ENCODE measurements around the gene DOCK10. TPM values are rescaled to one million over a fixed set of nuclear protein-coding genes. Genes with fewer than 3 reads are reported as not detected.

DOCK10 gene
- total RNA-seq, 1 donor from 2014 or later, result 2.3 TPM

- ATAC-seq (no peak), DNase-seq (ENCODE audit: missing footprints) (no peak)
- intact Hi-C loops (cut with DNase I), result no loop called here
These were observed 166.4 kb downstream of the DOCK10 start for GRCh38 chr2:224875841-224876240.

- no peak for ATAC-seq
- intact Hi-C loops (cut with DNase I), result no loop called here
- no peak for DNase-seq (ENCODE audit: missing footprints)
These were observed 167.1 kb downstream of the DOCK10 start for GRCh38 chr2:224875153-224875552.

DNA sequence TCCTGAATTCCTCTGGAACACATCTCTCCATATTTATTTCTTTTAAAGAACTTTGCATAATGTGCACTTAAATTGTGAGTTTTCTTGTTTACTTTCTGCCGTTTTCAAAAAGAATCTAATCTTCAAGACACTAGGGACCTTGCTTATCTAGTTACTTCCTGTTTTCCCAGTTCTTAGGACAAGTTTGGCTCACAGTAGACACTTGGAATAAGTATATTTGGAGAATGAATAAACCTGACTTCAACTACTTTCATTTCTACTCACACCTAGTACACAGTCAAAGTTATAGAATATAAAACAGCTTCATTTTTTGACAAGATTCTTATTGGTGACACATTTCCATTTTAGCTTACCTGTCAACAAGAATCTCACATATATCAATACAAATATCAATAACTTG lies 170.5 kb downstream of the DOCK10 start:
- intact Hi-C loops (cut with DNase I), result no loop called here
- ATAC-seq, result no peak
- DNase-seq (ENCODE audit: missing footprints), result no peak

DNA sequence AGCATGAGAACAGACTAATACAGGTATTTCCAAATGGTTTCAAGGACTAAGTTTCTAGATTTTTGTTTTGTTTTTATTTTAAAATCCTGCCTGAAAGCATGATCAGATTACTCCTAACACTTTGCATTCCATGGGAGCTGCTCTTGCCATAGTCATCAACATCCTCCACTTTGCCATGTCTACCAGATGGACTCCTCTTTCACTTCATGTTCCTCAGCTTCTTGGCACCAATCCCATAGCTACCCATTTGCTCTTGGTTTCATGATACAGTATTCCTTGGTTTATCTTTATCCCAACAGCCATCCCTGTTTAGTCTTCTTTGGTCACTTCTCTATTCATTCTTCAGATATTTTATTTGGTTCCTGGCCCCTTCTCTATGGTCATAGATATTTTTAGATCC lies 171.9 kb downstream of the DOCK10 start:
- intact Hi-C loops (cut with DNase I), result no loop called here
- ATAC-seq, result no peak

DNA sequence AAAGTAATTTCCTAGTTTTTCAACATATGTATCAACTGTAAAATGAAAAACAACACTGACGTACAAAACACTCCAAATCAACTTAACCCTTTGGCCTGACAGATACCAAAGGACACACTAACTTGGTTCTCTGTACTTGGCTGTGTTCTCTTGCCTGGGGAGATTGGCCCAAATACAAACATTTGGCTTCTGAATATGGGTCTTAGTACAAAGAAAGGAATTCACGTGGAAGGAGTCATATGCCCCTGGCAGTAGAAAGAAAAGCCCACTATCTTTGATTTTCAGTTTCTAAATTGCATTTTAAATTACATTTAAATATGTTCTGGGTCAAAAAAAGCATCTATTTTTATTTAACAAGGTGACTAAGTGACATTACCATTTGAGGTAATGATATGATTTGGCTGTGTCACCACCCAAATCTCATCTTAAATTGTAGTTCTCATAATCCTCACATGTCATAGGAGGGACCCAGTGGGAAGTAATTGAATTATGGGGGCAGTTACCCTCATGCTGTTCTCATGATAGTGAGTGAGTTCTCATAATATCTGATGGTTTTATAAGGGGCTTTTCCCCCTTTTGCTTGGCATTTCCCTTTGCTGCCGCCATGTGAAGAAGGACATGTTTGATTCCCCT lies 172.6 kb downstream of the DOCK10 start:
- no peak for DNase-seq (ENCODE audit: missing footprints)
- intact Hi-C loops (cut with DNase I), result no loop called here
- ATAC-seq, result no peak

More for the DNA sequence above, 171.9 kb downstream of the DOCK10 start:
- DNase-seq (ENCODE audit: missing footprints), result no peak

DNA sequence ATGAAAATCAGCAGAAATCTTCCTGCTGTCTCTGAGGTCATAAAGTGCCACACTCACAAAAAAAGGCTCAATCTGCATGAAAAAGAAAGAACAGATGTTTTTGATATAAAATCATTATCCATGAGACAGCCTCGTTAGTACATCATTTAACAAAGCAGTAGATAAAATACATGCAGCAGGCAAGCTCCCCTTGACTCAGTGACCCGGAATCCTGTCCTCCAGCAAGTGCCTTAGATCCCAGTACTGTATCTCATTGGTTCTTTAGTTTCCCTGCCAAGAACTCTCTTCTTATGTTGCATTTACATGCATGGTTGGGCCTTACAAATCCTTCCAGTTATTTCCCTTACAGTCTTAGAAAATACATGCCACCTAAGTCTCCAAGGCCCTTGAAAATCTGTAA lies 177.3 kb downstream of the DOCK10 start:
- intact Hi-C loops (cut with DNase I), result no loop called here
- ATAC-seq (no peak), DNase-seq (ENCODE audit: missing footprints) (no peak)

DNA sequence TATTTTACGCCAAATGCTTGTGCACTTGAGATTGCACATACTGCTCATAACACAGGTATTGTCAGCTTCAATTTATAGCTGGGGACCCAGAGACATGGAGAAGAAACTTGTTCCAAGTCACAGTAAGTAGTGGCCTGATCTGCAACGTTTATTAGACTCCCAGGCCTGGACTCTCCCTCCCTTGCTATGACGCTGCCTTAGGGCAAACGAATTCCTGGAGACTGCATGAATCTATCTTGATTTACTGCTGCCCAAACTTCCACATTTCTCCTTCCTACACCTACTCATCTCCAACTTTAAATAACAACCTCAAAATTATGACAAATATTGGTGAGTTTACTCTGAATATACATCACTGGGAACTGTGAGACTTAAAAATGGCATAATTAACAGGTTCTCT lies 181.0 kb downstream of the DOCK10 start:
- no peak for ATAC-seq

DNA sequence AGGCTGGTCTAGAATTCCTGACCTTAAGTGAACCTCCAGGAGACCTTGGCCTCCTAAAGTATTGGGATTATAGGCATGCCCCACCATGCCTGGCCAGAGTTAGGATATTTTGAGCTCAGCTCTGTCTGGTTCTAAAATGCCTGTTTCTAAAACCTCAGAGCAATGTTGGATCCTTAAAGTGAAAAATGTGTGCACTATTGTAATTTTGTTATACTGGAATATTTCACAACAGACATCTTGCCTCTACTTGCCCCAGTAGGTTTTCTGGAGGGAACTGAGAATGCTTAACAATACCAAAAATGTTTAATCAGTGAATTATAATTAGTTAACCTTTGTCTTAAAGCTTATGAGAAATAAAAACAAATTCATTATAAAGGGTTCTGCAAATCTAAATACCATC lies 181.5 kb downstream of the DOCK10 start:
- no peak for DNase-seq (ENCODE audit: missing footprints)
- intact Hi-C loops (cut with DNase I), result no loop called here
- ATAC-seq, result no peak

More for the DNA sequence above, 181.0 kb downstream of the DOCK10 start:
- no peak for DNase-seq (ENCODE audit: missing footprints)
- intact Hi-C loops (cut with DNase I), result no loop called here

DNA sequence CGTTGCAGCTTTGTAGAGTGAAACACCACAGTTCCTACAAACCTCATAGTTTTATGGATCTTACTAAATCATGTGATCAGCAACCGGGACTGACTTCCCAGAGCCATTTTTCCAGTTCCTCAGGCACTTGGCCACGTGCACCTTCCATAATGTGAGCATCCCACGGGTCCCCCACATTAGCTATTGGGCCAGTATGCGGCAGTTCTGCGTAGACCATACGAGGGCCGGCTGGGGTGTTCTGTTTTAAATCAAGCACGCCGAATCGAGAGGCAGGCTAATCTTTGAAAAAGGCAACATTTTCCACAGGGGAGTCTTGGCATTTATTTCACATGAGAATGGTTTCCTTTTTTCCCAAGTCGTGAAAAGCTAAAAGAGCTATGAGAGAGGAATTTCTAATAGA lies 190.5 kb downstream of the DOCK10 start:
- DNase-seq (ENCODE audit: missing footprints), result no peak
- no peak for ATAC-seq
- intact Hi-C loops (cut with DNase I), result no loop called here

GRCh38 chr2:224850081-224850480 lies 192.2 kb downstream of the DOCK10 start:
- intact Hi-C loops (cut with DNase I), result no loop called here
- no peak for DNase-seq (ENCODE audit: missing footprints)
- ATAC-seq, result no peak

GRCh38 chr2:224849264-224849663 lies 193.0 kb downstream of the DOCK10 start:
- ATAC-seq (no peak), DNase-seq (ENCODE audit: missing footprints) (no peak)
- intact Hi-C loops (cut with DNase I), result no loop called here

DNA sequence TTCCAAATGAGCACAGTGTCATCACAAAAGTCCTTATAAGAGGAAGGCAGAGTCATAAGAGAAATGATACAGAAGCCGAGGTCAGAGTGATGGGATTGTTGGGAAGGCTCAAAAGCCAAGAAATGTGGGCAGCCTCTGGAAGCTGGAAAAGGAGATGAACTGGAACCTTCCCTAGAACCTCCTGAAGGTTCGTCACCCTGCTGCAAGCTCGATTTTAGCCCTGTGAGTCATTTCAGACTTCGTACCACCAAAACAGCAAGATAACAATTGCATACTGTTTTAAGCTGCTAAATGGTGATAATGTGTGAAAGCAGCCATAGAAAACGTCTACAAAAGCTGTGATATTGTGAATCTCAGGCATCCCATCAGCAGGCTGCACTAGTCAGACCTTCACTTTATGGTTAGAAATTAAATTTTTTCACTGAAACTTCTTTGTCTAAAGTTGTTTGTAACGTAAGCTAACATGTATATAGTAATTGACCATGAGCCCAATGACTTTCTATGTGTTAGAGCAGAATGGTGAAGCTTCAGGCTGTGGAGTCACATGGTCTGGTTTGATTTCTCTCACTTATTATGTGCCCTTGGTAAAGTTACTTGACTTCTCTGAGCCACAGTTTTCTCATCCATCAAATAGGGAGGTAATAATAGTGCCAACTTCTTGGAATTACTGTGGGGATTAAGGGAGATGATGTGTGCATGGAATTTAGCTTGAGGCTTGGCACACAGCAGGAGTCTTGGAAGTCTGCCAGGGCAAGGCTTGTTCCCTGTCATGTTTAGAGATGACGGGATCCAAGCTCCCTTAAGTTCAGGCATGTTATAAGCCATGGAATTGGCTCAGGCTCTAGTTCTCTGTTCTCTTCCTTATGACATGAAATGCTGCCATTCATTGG lies 194.1 kb downstream of the DOCK10 start:
- DNase-seq (ENCODE audit: missing footprints) (no peak), ATAC-seq (peak; percentile 48)
- intact Hi-C loops (cut with DNase I), result no loop called here

GRCh38 chr2:224847381-224847780 lies 194.9 kb downstream of the DOCK10 start:
- intact Hi-C loops (cut with DNase I), result no loop called here
- no peak for DNase-seq (ENCODE audit: missing footprints)
- no peak for ATAC-seq

DNA sequence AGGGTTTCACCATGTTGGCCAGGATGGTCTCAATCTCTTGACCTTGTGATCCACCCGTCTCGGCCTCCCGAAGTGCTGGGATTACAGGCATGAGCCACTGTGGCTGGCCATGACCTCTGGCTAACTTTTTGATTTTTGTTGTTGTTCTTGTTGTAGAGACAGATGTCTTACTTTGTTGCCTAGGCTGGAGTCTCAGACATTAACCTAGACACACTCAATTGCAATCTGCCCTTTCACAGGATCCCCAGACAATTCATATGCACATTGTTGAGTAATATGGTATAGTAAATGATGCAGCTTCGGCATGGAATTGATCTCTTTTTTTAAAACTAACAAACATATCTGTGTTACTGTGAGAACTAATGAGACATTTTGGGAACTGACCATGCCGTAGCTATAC lies 195.6 kb downstream of the DOCK10 start:
- ATAC-seq (no peak), DNase-seq (ENCODE audit: missing footprints) (no peak)
- intact Hi-C loops (cut with DNase I), result no loop called here

DNA sequence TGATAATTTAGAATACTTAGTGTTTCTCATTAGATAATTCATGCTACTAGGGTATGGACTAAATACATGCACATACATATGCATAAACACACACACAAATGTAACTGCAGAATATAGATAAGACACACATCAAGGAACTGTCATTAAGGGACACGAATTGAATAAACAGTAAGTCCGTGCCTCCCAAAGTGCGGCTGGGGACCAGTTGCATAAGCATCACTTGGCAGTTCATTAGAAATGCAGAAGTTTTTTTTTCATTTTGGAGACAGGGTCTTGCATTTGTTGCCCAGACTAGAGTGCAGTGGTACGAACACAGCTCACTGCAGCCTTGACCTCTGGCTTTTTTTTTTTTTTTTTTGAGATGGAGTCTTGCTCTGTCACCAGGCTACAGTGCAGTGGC lies 196.1 kb downstream of the DOCK10 start:
- intact Hi-C loops (cut with DNase I), result no loop called here
- DNase-seq (ENCODE audit: missing footprints) (no peak), ATAC-seq (no peak)

DNA sequence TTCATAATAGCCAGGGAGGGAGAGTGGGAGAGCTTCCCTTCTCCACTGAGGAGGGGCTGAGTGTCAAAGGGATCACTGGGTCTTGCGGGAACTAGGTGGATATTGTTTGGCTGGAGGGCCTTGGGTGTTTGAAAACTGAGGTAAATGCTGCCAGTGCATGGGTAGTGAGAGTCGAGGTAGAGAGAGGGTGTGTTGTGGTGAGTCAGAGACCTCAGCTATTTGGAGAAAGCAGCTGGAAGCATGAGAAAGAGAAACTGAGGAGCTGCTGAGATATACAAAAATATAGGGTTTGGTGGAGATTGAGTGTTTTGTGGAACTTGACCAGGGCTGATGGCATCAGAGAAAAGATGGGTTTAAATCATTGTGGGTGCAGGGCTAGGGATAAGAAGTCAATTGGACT lies 199.1 kb downstream of the DOCK10 start:
- DNase-seq (ENCODE audit: missing footprints) (no peak), ATAC-seq (no peak)
- intact Hi-C loops (cut with DNase I), result no loop called here

DNA sequence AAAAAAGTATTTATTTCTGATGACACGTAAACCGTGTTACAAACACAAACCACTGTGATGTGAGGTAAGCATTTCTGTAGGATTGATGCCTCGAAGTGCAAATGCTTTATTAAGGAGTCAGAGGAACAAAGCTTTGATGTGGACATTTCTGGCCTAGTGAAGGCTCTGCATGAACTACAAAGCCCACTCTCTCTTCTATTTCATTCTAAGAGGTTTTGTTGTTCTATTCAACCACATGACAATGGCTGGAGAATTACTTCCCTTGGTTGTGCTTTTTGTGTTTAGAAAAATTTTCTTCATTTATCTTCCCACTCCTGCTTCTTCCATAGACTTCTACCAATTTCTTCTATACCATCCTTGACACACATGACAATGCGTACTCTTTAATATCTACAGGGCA lies 200.4 kb downstream of the DOCK10 start:
- no peak for ATAC-seq
- DNase-seq (ENCODE audit: missing footprints), result no peak
- intact Hi-C loops (cut with DNase I), result no loop called here

DNA sequence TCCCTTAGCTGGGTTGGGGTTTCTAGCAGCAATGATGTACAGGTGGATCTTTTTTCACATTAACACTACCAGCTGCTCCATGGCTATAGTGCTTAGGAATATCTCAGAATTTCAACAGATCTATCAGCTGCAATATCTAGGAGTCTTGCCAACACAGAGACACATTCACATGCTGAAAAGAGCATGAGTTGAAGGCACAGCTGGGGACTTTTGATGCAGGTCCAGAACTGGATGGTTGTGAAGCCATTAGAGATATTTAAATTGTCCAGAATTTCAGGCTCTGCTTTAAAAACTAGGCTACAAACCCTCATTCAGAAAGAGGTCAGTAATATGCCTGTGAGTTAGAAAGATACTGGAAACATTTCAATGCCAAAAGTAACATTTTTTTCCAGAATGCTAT lies 203.9 kb downstream of the DOCK10 start:
- DNase-seq (ENCODE audit: missing footprints) (no peak), ATAC-seq (no peak)
- intact Hi-C loops (cut with DNase I), result no loop called here

GRCh38 chr2:224837558-224837957 lies 204.7 kb downstream of the DOCK10 start:
- ATAC-seq (peak; percentile 20), DNase-seq (ENCODE audit: missing footprints) (no peak)
- intact Hi-C loops (cut with DNase I), result no loop called here

- intact Hi-C loops (cut with DNase I), result no loop called here
- no peak for DNase-seq (ENCODE audit: missing footprints)
- ATAC-seq, result no peak
These were observed 205.2 kb downstream of the DOCK10 start for GRCh38 chr2:224837066-224837465.

Data from Right ventricle myocardium inferior (tissue), 1 donor.